ENCODE results near the gene MYO18A. TPM values are rescaled to one million over a fixed set of nuclear protein-coding genes. Genes with fewer than 3 reads are reported as not detected.

Gene MYO18A
- total and polyA plus RNA-seq, 2 experiments from 2014 or later, result 186 to 564 TPM

DNA sequence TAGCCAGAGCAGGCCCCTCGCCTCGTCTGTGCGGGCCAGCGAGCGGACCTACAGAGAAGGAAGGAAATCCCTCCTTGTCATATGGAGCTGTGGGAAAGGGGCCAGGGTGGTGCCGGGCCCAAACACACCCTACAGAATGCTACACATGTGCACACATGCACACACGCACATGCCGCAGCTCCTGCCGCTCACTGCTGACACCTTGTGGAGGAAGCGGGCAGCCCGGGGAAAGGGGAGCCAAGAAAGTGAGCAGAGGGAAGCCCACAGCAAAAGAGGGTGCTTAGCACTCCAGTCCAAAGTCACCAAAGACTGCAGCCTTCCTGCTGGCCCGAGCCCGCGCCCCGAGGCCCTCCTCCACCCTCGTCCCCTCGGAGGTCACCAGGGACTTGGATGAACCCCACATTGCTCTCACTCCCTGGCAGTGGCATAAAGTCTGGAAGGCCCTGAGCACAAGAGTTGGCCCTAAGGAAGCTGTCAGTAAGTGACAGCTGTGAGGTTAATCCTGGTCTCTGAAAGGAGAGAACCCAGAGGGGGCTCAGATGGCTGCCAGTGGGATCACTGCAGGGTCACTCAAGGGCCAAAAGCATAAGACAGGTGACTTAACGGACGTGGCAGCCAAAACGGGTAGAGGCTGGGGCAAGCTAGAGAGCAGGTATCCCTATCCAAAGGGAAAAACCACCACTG is 68.2 kb downstream of the MYO18A start:
- H3K27me3 ChIP-seq, result no peaks in the 10 kb centered on the region
- peak overlapping the region; percentile 63 for H3K27ac ChIP-seq
- DNase-seq (ENCODE audit: low read depth in 1 of 2, low spot score in 1 of 2), result peak; percentile 72 to 77
- H3K4me1 ChIP-seq (ENCODE audit: low read depth), result peaks cover 7% of the 10 kb centered on the region
- no peaks in the 10 kb centered on the region for H3K9me3 ChIP-seq (ENCODE audit: low read depth)
- H3K36me3 ChIP-seq, result peaks cover 69% of the 10 kb centered on the region
- TF ChIP-seq, protein P1, sequence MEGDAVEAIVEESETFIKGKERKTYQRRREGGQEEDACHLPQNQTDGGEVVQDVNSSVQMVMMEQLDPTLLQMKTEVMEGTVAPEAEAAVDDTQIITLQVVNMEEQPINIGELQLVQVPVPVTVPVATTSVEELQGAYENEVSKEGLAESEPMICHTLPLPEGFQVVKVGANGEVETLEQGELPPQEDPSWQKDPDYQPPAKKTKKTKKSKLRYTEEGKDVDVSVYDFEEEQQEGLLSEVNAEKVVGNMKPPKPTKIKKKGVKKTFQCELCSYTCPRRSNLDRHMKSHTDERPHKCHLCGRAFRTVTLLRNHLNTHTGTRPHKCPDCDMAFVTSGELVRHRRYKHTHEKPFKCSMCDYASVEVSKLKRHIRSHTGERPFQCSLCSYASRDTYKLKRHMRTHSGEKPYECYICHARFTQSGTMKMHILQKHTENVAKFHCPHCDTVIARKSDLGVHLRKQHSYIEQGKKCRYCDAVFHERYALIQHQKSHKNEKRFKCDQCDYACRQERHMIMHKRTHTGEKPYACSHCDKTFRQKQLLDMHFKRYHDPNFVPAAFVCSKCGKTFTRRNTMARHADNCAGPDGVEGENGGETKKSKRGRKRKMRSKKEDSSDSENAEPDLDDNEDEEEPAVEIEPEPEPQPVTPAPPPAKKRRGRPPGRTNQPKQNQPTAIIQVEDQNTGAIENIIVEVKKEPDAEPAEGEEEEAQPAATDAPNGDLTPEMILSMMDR (IDR thresholded peaks at IDR 0.05; ENCODE audit: low read depth, low read length), result peak; percentile 99
- no peak overlapping the region for H3K4me3 ChIP-seq

DNA sequence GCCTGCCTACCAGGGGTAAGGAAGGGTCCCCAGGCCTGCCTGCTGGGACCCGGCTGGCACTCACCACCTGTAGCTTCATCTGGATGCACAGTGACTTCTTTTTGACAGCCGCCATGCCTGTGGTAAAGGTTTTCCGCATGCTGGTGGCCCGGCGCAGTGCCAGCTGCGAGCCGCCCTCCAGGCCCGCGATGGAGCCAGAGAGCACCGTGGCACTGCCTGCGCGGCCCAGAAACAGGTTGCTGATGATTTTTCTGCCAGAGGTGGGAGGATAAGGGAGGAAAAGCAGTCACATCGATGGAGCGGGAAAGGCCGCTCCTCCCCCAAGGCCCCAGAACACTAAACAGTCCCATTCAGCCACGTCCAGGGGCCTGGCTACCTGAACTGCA is 69.8 kb downstream of the MYO18A start:
- H3K27ac ChIP-seq, result no peak overlapping the region
- no peaks in the 10 kb centered on the region for H3K9me3 ChIP-seq (ENCODE audit: low read depth)
- H3K4me3 ChIP-seq, result no peak overlapping the region
- TF ChIP-seq, protein P1 (IDR thresholded peaks at IDR 0.05; ENCODE audit: low read depth, low read length), result no peak
- H3K36me3 ChIP-seq, result peaks cover 74% of the 10 kb centered on the region
- DNase-seq (ENCODE audit: low read depth in 1 of 2, low spot score in 1 of 2), result no peak
- peaks cover 7% of the 10 kb centered on the region for H3K4me1 ChIP-seq (ENCODE audit: low read depth)
- H3K27me3 ChIP-seq, result no peaks in the 10 kb centered on the region

DNA sequence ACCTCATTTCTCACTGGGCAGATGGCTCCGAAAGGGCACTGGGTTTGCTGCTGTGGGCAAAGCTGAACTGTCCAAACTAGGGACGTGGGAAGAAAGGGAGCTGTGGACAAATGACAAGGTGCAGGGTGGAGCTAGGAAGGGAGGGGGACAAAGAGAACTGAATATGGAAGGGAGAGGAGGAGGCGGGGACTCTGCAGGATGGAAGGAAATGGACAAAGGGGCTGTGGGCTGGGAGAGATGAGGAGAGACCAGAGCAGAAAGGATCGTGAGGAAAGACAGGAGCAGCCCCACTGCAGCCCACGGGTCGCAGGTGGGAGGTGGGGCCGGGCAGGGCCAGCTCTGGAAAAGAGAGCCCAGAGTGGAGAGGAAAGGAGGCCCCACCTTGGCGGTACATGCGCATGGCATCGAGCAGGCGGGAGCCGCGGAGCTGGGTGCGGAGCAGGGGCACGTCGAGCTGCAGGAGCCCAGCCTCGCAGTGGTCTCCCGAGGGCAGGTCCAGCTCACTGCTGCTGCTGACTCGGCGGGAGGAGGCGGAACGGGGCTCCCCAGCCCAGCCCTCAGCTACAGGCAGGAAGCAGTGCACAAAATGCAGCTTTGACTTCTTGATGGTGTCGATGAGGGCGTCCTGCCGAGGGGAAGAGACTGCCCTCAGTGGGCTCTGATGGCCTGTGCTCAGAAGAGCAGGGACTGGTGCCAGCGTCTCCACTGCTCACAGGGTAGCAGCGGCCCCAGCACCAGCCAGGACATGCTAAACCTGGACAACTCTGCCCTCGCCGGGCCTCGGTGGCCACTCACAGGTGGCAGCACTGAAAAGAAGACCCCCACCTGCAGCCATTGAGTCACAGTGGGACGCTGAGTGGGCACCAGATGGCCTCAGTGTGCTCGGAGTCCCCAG is 70.5 kb downstream of the MYO18A start:
- Histone ChIP-seq H3K27ac (no peak overlapping the region), H3K4me3 (no peak overlapping the region), H3K4me1 (ENCODE audit: low read depth) (peaks cover 7% of the 10 kb centered on the region), H3K36me3 (peaks cover 68% of the 10 kb centered on the region), H3K9me3 (ENCODE audit: low read depth) (no peaks in the 10 kb centered on the region), H3K27me3 (no peaks in the 10 kb centered on the region)
- TF ChIP-seq, protein P1 (IDR thresholded peaks at IDR 0.05; ENCODE audit: low read depth, low read length), result no peak
- DNase-seq (ENCODE audit: low read depth in 1 of 2, low spot score in 1 of 2), result no peak

DNA sequence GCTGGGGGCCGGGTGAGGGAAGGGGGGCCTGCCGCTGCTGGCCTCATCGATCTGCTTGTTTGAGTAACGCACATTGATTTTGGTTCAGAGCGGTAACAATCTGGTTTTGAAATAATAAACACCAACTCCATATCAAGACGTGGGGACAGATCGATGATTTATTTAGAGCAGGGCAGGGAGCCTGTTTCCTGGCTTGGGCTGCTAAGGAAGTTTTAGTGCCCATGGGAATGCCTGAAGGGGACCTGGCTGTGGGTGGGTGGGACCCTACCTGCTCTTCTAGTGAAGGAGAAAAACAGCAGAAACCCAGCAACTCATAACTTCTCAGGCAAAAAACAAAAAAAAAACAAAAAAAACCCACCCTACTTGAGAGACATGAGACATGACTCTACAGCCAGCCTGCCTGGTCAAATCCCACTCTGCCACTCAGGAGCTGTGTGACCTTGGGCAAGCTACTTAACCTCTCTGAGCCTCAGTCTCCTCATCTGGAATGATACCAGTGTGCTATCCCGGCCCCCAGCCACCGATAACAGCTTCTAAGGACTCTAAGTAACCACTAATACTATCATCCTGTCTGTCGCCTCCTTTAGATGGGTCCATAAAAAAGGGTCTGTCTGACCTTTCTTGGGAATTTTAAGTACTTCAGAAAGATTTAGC is 71.2 kb downstream of the MYO18A start:
- no peaks in the 10 kb centered on the region for H3K9me3 ChIP-seq (ENCODE audit: low read depth)
- H3K4me1 ChIP-seq (ENCODE audit: low read depth), result peaks cover 7% of the 10 kb centered on the region
- no peak overlapping the region for H3K4me3 ChIP-seq
- TF ChIP-seq, protein P1 (IDR thresholded peaks at IDR 0.05; ENCODE audit: low read depth, low read length), result no peak
- no peak overlapping the region for H3K27ac ChIP-seq
- no peaks in the 10 kb centered on the region for H3K27me3 ChIP-seq
- no peak for DNase-seq (ENCODE audit: low read depth in 1 of 2, low spot score in 1 of 2)
- H3K36me3 ChIP-seq, result peaks cover 66% of the 10 kb centered on the region

DNA sequence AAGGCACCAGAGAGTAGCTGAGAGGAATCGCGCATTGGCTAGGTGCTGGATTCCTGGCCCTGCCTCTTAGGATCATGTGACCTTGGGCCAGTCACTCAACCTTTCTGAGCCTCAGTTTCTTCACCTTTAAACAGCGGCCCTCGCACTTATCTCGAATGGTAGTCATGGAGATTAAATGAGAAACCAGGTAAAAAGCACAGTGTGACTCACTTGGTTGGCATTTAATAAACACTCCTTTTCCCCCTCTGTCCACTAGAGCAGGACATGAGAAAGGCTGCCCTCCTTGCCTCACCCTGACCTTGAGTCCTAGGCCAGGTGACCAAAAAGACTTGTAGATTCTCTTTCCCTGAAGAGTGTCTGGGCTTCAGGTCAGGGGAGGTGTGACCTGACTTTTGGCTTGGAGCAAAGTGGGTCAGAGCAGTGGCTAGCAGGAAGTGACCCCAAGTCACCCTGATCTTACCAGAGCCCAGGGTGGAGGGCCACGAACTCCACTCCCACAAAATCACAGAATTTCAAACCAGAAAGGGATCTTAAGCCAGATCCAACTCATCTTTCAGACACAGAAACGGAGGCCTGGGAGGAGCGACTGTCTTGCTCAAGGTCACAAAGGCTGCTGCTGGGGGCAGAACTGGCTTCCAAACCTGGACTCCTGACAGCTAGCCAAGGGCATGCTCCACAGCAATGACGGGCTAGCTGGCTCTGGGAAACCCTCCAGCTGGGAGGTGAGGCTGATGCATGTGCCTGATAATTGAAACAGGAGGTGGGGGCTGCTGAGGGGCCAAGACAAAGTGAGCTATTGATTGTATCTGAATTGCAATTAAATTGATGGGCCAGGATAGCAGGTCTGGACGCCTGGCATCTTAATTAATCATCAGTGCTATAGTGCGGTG is 72.0 kb downstream of the MYO18A start:
- peaks cover 66% of the 10 kb centered on the region for H3K36me3 ChIP-seq
- no peak overlapping the region for H3K4me3 ChIP-seq
- TF ChIP-seq, protein P1 (IDR thresholded peaks at IDR 0.05; ENCODE audit: low read depth, low read length), result no peak
- peaks cover 7% of the 10 kb centered on the region for H3K4me1 ChIP-seq (ENCODE audit: low read depth)
- H3K27me3 ChIP-seq, result no peaks in the 10 kb centered on the region
- no peaks in the 10 kb centered on the region for H3K9me3 ChIP-seq (ENCODE audit: low read depth)
- no peak for DNase-seq (ENCODE audit: low read depth in 1 of 2, low spot score in 1 of 2)
- peak overlapping the region; percentile 17 for H3K27ac ChIP-seq
